Pancreas (tissue), 10 donors: ENCODE measurements around the gene SHTN1. TPM values are rescaled to one million over a fixed set of nuclear protein-coding genes. Genes with fewer than 3 reads are reported as not detected.
A peak's percentile ranks its signal among the peaks of the same experiment; 100 is the strongest.

ENCODE experiments used
- ATAC-seq, 4 donors: fragments of 200-7000 bp; cut with Tn5 transposase; one replicate each; pipeline versions ENCODE4 v1.8.0 to v1.9.1; 2020; ENCODE audit warnings: mild to moderate bottlenecking in 4 of 4, moderate library complexity in 4 of 4
- DNase-seq, 6 donors: peaks; one replicate each; pipeline ENCODE4 v3.0.0-alpha.2; 2020
- FAIRE-seq: peaks from 2 replicates; lab custom pipeline; 2012; peaks lifted over from hg19 to GRCh38; lab: Jason Lieb, UNC
- H3K27ac ChIP-seq, 4 donors: fragments of 200-600 bp; sonication (generic); 1 replicate in 3 of 4; 2 replicates in 1 of 4; pipeline versions ENCODE4 v1.5.0 to v1.8.0; 2020
- H3K27me3 ChIP-seq, 4 donors: fragments of 200-600 bp; one replicate each; pipeline ENCODE4 v1.8.0; 2021
- H3K36me3 ChIP-seq, 3 donors: fragments of 200-600 bp; sonication (generic) in 1 of 3; one replicate each; pipeline versions ENCODE4 v1.5.0 to v1.8.0; 2020 to 2021
- H3K4me1 ChIP-seq, 3 donors: fragments of 200-600 bp; one replicate each; pipeline ENCODE4 v1.8.0; 2021
- H3K4me3 ChIP-seq, 4 donors: fragments of 200-600 bp; sonication (generic) in 2 of 4; one replicate each; pipeline versions ENCODE4 v1.5.0 to v1.8.0; 2020 to 2021
- H3K9me3 ChIP-seq, 4 donors: fragments of 200-600 bp; one replicate each; pipeline ENCODE4 v1.8.0; 2021
- CTCF ChIP-seq, 4 donors: fragments of 200-600 bp; sonication (generic) in 3 of 4; IDR thresholded peaks; one replicate each; pipeline versions ENCODE4 v1.5.0 to v1.8.0; 2021; ENCODE audit warnings: antibody characterized with exemption in 4 of 4
- WGBS, 2 donors: extraction: QIAGEN DNeasy Blood & Tissue Kit; methylation state at CpG; one replicate each; pipeline ENCODE4 v1.1.7; 2013; 5-methylcytosine and 5-hydroxymethylcytosine counted together
- intact Hi-C, 3 donors: fragments of 100-400 bp; cut with DNase I; formaldehyde crosslinking; loops; one replicate each; pipeline versions ENCODE4 v1.11.1 to v1.14.2; 2022
- polyA plus RNA-seq, 2 donors: library from polyadenylated mRNA; stranded (reverse); fragments of 200-250 nt; gene quantifications; one replicate each; pipeline ENCODE4 v1.2.3, GENCODE V29; 2013
- total RNA-seq, 6 donors: library from RNA; stranded (reverse); fragmentation: NEBNext Ultra II Directional in 4 of 6; extraction: Animal tissue kit (Norgen Biotek cat#: 25700) in 4 of 6; gene quantifications; one replicate each; pipeline versions ENCODE4 v1.2.1 to v1.2.4, GENCODE V29; 2021 to 2023
- donor health status: healthy with polysubstance abuse.
- donor health status: DM: no; HTN: no; CAD: no; lungs with moderate emphysema.
- donor health status: DM: no; HTN: no; CAD: no.
- donor health status: control.
- donor health status: control.
- donor health status: Bipolar disorder and iron deficiency.
- donor health status: DM: yes; HTN: yes; CAD: no.
- donor health status: DM: no; HTN: no; CAD: no.
- donor health status: DM: no; HTN: no; CAD: no.
- donor health status: DM: yes; HTN: yes; CAD: no.

SHTN1 gene
- total and polyA plus RNA-seq, 8 donors = 12.7 to 31.6 (median 20.2) TPM

GRCh38 chr10:116870949-116871348 is 134.0 kb downstream of the SHTN1 start:
- FAIRE-seq (no peak), ATAC-seq (no peak)

GRCh38 chr10:116868722-116869121 is 136.3 kb downstream of the SHTN1 start:
- FAIRE-seq = no peak
- Histone ChIP-seq H3K9me3 (no peaks in the 10 kb centered on the region), H3K4me1 (no peaks in the 10 kb centered on the region), H3K27me3 (no peaks in the 10 kb centered on the region), H3K4me3 (no peak overlapping the region), H3K36me3 (no peaks in the 10 kb centered on the region), H3K27ac (no peak overlapping the region)
- WGBS, 2 donors = 42 to 45% methylated on average over 4 of the region's 4 CpGs
- ATAC-seq = no peak
- DNase-seq = no peak
- intact Hi-C loops = no loop called here
- TF ChIP-seq CTCF (IDR thresholded peaks at IDR 0.05) = no peak

More at GRCh38 chr10:116870949-116871348, 134.0 kb downstream of the SHTN1 start:
- 89 to 94% methylated on average over 2 of the region's 2 CpGs for WGBS, 2 donors
- no peak for DNase-seq
- Histone ChIP-seq H3K4me1 (no peaks in the 10 kb centered on the region), H3K27me3 (no peaks in the 10 kb centered on the region), H3K9me3 (no peaks in the 10 kb centered on the region), H3K27ac (no peak overlapping the region), H3K36me3 (no peaks in the 10 kb centered on the region), H3K4me3 (no peak overlapping the region)
- intact Hi-C loops = no loop called here
- TF ChIP-seq CTCF (IDR thresholded peaks at IDR 0.05) = no peak

- DNase-seq (no peak), ATAC-seq (no peak), FAIRE-seq (no peak)
- TF ChIP-seq CTCF (IDR thresholded peaks at IDR 0.05) = no peak
- WGBS, 2 donors = 63 to 68% methylated on average over 4 of the region's 4 CpGs
- no peaks in the 10 kb centered on the region for H3K9me3 ChIP-seq
- no peak overlapping the region for H3K4me3 ChIP-seq
- H3K36me3 ChIP-seq = no peaks in the 10 kb centered on the region
- H3K27me3 ChIP-seq = no peaks in the 10 kb centered on the region
- no peak overlapping the region for H3K27ac ChIP-seq
- intact Hi-C loops = no loop called here
- H3K4me1 ChIP-seq = no peaks in the 10 kb centered on the region
Observed at GRCh38 chr10:116868198-116868676, 136.8 kb downstream of the SHTN1 start.

- WGBS, 2 donors = 88 to 89% methylated on average over 6 of the region's 6 CpGs
- no peak for DNase-seq
- intact Hi-C loops = no loop called here
- peak in 2 of 4 donors; percentile 48 to 53 for ATAC-seq
- no peak overlapping the region for H3K4me3 ChIP-seq
- no peaks in the 10 kb centered on the region for H3K9me3 ChIP-seq
- no peak for FAIRE-seq
- H3K4me1 ChIP-seq = no peaks in the 10 kb centered on the region
- no peak for TF ChIP-seq CTCF (IDR thresholded peaks at IDR 0.05)
- H3K27ac ChIP-seq = no peak overlapping the region
- H3K27me3 ChIP-seq = no peaks in the 10 kb centered on the region
- no peaks in the 10 kb centered on the region for H3K36me3 ChIP-seq
Observed at GRCh38 chr10:116866987-116867595, 137.9 kb downstream of the SHTN1 start.

- H3K4me3 ChIP-seq = no peak overlapping the region
- TF ChIP-seq CTCF (IDR thresholded peaks at IDR 0.05) = no peak
- FAIRE-seq (no peak), ATAC-seq (no peak), DNase-seq (no peak)
- whole genome bisulfite sequencing, 2 donors = 61 to 74% methylated on average over 2 of the region's 2 CpGs
- no peaks in the 10 kb centered on the region for H3K36me3 ChIP-seq
- H3K27me3 ChIP-seq = no peaks in the 10 kb centered on the region
- no peak overlapping the region for H3K27ac ChIP-seq
- no peaks in the 10 kb centered on the region for H3K4me1 ChIP-seq
- intact Hi-C loops = no loop called here
- no peaks in the 10 kb centered on the region for H3K9me3 ChIP-seq
Observed at GRCh38 chr10:116866066-116866465, 138.9 kb downstream of the SHTN1 start.
